GM19238 (cell line): Measurements from ENCODE around the gene HOXD9.

ENCODE experiments used
- DNase-seq: peaks from one replicate; pipeline ENCODE4 v3.0.0; 2011; ENCODE audit warnings: low spot score; ENCODE audit not compliant: insufficient read length

HOXD9 gene

GRCh38 chr2:176098366-176099158 lies 24.0 kb upstream of the HOXD9 start:
- DNase-seq: no peak

- no peak for DNase-seq
These were observed 23.3 kb upstream of the HOXD9 start for GRCh38 chr2:176099159-176099727.

GRCh38 chr2:176099728-176100546 lies 22.6 kb upstream of the HOXD9 start, which contains the start of gene HOXD12:
TSS of gene HOXD12 (plus strand) at chr2:176099795. CDS start at chr2:176099802, 7 bp downstream.
- no peak for DNase-seq

GRCh38 chr2:176100547-176101140 lies 21.9 kb upstream of the HOXD9 start:
- no peak for DNase-seq

- no peak for DNase-seq
These were observed 21.2 kb upstream of the HOXD9 start for GRCh38 chr2:176101216-176101830.

GRCh38 chr2:176101842-176102241 lies 20.7 kb upstream of the HOXD9 start:
- DNase-seq: no peak

- DNase-seq: no peak
These were observed 20.1 kb upstream of the HOXD9 start for GRCh38 chr2:176102309-176102866.

GRCh38 chr2:176103194-176103593 lies 19.3 kb upstream of the HOXD9 start:
- DNase-seq: no peak

- DNase-seq: no peak
These were observed 18.7 kb upstream of the HOXD9 start for GRCh38 chr2:176103742-176104315.

- DNase-seq: no peak
These were observed 18.0 kb upstream of the HOXD9 start for GRCh38 chr2:176104316-176105077.

GRCh38 chr2:176105078-176105729 lies 17.3 kb upstream of the HOXD9 start:
- no peak for DNase-seq

- DNase-seq: no peak
These were observed 16.6 kb upstream of the HOXD9 start for GRCh38 chr2:176105730-176106580.

GRCh38 chr2:176106581-176107539 lies 15.7 kb upstream of the HOXD9 start, which contains the start of gene HOXD11:
TSS of gene HOXD11 (plus strand) at chr2:176107280. CDS start at chr2:176107356, 76 bp downstream.
- no peak for DNase-seq

GRCh38 chr2:176107731-176108181 lies 14.8 kb upstream of the HOXD9 start:
- DNase-seq: no peak

- DNase-seq: no peak
These were observed 13.2 kb upstream of the HOXD9 start for GRCh38 chr2:176109192-176109901.

GRCh38 chr2:176109946-176110345 lies 12.6 kb upstream of the HOXD9 start:
- no peak for DNase-seq
